Stimulated activated CD4-positive, alpha-beta T cell treated with anti-CD3 and anti-CD28 coated beads, Interleukin-1b, Interleukin-23, amount 100 ng/mL, for 1 hour (primary cell): Measurements from ENCODE around the gene NDUFV1.
"Not testable (repeated sequence)": the region's sequence is repeated elsewhere in the genome, so short reads cannot be mapped to it uniquely, and the experiment has no call there.

Experiments used
- DNase-seq, 2 donors: peaks; one replicate each; pipeline ENCODE4 v3.0.0-alpha.2; 2020; ENCODE audit warnings: low read depth in 2 of 2

The NDUFV1 gene

GRCh38 chr11:67586568-67587250, 20.0 kb upstream of the NDUFV1 start:
- no peak for DNase-seq

GRCh38 chr11:67588136-67588503, 18.6 kb upstream of the NDUFV1 start:
- DNase-seq = no peak

GRCh38 chr11:67588899-67589415, 17.8 kb upstream of the NDUFV1 start:
- not testable (repeated sequence) for DNase-seq

GRCh38 chr11:67592880-67593564, 13.7 kb upstream of the NDUFV1 start:
- DNase-seq = no peak

DNA sequence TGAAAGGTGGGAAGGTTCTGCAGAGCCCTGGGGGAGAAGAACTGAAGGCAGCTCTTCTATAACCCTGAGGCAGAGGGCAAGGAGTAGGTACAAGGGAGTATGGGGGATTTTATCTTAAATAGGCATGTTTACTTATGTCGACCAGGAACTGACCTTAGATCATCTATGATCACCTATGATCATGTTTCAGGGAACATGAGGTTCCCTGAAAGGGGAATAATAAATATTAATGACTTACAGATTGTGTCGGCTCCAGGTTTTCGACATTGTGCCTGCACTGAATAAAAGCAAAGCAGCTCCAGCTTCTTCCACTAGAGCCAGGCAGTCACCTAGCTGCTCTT, 13.2 kb upstream of the NDUFV1 start:
- no peak for DNase-seq

DNA sequence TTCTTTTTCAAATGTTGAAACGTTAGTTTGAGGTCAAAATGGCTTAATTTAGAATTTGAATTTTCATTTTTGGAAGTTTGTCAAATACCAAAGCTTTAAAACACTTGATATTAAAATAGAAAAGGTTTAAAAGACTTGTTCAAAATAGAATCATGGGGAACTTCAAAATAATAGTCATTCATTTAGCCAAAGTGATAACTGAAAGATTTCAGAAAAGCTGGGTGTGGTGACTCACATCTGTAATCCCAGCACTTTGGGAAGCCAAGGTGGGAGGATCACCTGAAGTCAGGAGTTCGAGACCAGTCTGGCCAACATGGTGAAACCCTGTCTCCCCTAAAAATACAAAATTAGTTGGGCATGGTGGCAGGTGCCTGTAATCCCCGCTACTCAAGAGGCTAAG, 12.3 kb upstream of the NDUFV1 start:
- no peak for DNase-seq

DNA sequence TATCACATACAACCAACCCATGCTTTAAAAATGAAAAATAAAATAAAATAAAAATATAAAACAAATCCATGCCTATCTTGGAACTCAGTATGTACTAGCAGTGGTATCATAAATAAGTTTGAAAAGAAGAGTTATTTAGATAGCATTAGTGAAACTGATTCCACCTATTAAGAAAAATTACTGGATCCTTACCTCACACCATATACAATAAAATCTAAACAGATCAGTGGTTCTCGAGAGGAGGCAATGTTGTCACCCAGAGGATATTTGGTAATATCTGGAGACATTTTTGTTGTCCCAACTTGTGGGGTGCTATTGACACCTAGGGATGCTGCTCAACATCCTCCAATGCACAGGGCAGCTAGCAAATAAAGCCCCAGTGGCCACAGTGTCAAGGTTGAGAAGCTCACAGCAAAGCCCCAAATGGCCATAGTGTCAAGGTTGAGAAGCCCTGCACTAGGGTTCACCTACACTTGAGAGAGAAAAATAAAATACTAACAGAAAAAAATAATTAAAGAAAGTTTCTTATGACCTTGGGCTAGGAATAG, 9.9 kb upstream of the NDUFV1 start:
- no peak for DNase-seq

- DNase-seq = not testable (repeated sequence)
Observed at GRCh38 chr11:67597458-67597857, 9.3 kb upstream of the NDUFV1 start.

- not testable (repeated sequence) for DNase-seq
Observed at GRCh38 chr11:67597963-67598362, 8.8 kb upstream of the NDUFV1 start.

DNA sequence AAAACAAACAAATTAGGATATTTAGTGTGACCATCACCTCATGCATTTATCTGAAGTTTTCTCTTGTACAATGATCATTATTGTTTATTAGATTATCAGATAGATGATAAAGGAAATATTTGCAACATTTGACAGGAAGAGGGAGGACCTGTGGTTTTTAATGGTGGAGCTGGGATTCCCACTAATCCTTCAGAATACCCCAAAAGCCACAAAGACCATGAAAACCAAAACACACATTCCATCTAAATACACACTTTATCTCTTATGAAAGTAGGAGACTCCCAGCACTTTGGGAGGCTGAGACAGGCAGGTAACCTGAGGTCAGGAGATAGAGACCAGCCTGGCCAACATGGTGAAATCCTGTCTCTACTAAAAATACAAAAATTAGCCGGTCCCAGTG, 7.6 kb upstream of the NDUFV1 start:
- DNase-seq = no peak

- no peak for DNase-seq
Observed at GRCh38 chr11:67600324-67601029, 6.3 kb upstream of the NDUFV1 start.

DNA sequence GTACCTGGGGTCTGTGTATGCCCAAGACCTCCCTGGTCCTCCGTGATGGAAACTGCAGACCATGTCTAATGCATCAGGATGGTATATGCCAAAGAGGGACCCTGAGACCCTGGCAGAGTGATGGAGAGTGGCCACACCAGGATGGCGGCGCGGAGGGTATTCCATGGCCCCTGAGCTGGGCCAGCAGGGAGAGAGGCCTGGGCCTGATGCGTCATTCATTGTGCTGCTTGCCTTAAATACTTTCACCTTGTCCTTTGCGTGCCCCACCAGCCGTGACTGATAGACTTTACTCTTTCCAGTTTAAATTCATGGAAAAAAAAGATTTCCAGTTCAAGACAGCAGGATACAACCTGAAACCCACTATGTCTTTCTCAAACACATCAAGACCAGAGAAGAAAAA, 5.6 kb upstream of the NDUFV1 start:
- no peak for DNase-seq

GRCh38 chr11:67604119-67604518, 2.6 kb upstream of the NDUFV1 start:
- DNase-seq = not testable (repeated sequence)

- no peak for DNase-seq
Observed at GRCh38 chr11:67604815-67605214, 1.9 kb upstream of the NDUFV1 start.

DNA sequence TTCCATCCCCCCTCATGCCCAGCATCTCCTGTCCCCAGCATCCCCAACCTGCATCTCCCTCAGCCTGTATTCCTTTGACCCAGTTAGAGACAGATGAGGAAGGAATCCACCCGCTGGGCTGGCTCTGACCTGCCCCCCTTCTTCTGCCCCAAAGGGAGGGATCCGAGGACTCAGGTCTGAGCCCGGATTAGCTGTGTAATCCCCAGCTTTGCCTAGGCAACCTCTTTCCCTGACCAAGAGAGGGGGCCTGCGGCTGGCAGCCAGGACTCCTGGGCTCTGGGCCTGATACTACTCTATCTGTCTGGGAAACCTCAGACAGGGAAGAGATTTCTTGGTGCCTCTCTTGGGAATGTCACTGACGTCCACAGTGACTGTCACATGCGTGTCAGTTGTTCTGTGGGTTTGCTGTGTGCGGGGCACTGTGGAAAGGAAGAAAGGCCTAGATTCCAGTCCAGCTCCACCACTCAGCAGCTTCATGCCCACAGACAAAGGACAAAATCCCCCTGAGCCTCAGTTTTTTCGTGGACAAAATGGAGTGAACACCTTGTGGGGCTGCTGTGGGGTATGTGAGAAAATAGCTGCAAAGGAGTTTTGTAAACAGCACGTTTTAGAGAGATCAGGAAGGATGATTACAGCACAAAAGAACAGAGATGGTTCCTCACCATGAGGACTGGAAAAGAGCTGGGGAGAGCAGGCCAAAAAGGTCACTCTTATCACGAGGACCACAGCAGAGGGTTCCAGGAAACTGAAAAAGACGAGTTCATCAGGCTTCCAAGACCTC, 1.3 kb upstream of the NDUFV1 start:
- no peak for DNase-seq

DNA sequence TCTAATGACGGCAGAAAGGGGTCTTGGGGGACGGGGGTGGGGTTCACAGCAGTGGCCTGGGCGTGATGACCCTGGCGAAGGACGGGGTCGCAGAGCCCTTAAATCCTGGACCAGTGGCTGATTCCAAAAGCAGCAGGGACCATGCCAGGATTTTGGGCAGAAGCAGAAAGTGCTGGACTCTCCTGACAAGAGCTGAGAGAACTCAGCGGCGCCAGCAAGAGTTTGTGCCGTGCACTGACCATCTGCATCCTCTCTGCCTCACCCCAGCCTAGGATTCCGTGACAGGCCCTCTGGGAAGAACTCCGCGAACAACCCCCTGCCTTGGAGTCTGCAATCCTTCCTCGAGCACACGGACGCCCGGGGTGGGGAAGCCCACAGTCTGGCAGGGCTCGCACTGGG, 644 bp upstream of the NDUFV1 start:
- DNase-seq = no peak

DNA sequence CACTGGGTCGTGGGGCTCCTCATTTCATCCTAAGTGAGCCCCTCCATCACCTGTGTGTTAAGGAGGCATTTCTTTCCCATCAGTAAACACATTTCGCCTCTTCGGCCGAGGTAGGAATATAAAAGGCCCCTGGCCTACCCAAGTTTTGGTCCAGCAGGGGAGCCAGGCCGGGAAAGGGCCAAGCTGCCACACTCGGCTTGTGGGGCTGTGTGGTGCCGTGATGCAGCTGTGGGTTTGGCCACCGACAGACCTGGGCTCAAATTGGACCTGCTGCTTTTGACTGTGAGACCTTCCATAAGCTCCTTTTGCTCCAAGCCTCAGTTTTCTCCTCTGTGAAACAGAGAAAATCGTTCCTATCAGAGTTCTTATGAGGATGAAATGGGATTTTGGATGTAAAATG, 771 bp downstream of the NDUFV1 start:
- DNase-seq = no peak

DNA sequence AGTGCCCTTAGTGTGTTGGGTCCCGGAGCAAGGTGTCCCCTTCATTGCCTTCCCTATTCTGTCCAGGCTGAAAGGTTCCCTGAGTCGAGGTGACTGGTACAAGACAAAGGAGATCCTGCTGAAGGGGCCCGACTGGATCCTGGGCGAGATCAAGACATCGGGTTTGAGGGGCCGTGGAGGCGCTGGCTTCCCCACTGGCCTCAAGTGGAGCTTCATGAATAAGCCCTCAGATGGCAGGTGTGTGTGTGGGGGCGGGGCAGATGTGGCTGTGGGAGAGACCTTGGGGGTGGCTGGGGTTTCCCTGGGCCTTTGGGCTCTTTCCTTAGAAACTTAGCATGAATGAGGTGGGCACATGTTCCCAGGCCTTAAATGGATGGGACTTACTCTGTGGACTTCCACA, 1.8 kb downstream of the NDUFV1 start:
- DNase-seq = no peak

DNA sequence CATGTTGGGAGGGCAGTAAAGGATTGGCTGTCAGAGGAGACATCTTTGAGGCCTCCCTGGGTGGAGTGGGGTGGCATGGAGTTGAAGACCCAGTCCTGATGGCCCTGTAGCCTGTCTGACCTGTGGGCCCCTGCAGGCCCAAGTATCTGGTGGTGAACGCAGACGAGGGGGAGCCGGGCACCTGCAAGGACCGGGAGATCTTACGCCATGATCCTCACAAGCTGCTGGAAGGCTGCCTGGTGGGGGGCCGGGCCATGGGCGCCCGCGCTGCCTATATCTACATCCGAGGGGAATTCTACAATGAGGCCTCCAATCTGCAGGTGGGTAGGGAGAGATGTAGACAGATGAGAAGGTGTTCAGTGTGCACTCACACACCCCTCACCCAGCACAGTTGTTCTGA, 2.6 kb downstream of the NDUFV1 start:
- no peak for DNase-seq

DNA sequence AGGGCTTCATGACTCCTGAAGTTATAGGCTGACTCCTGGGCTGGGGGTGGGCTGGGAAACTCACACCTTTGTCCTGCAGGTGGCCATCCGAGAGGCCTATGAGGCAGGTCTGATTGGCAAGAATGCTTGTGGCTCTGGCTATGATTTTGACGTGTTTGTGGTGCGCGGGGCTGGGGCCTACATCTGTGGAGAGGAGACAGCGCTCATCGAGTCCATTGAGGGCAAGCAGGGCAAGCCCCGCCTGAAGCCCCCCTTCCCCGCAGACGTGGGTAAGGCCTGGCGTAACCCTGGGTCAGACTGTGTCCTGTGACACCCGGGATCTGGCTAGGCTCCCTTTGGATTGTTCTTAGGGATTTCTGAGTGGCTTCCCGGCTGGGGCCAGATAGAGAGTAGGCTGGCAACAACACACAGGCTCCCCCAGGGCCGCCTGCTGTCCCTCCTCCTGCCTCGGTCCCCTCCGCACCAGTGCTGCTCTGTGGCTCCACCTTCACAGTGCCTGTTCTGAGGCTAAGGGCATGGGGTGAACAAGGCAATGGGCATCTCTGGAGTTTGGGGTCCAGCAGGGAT, 3.6 kb downstream of the NDUFV1 start:
- no peak for DNase-seq

GRCh38 chr11:67611165-67611564, 4.4 kb downstream of the NDUFV1 start:
- DNase-seq = no peak
